Vagina (tissue), 2 donors: ENCODE measurements around the gene CORT.

Experiments
- POLR2A ChIP-seq, 2 donors: fragments of 450-650 bp; IDR thresholded peaks; one replicate each; pipeline ENCODE4 v1.6.1; 2017; ENCODE audit warnings: antibody characterized with exemption in 2 of 2, mild to moderate bottlenecking in 2 of 2, moderate library complexity in 2 of 2
- POLR2AphosphoS5 ChIP-seq, 2 donors: sonication (generic); formaldehyde crosslinking; IDR thresholded peaks; one replicate each; pipeline ENCODE4 v1.9.0; 2017; ENCODE audit warnings: antibody characterized with exemption in 2 of 2, mild to moderate bottlenecking in 2 of 2, low read depth in 1 of 2; ENCODE audit not compliant: insufficient read depth in 1 of 2
- TF ChIP-seq, protein P1 (sequence below), 3 experiments: fragments of 450-650 bp in 2 of 3; fragments of 200-600 bp in 1 of 3; sonication (generic) in 1 of 3; IDR thresholded peaks; one replicate each; pipeline ENCODE4 v1.5.1; 2017 to 2019; ENCODE audit warnings: antibody characterized with exemption in 3 of 3, mild to moderate bottlenecking in 2 of 3, moderate library complexity in 2 of 3

DNA sequence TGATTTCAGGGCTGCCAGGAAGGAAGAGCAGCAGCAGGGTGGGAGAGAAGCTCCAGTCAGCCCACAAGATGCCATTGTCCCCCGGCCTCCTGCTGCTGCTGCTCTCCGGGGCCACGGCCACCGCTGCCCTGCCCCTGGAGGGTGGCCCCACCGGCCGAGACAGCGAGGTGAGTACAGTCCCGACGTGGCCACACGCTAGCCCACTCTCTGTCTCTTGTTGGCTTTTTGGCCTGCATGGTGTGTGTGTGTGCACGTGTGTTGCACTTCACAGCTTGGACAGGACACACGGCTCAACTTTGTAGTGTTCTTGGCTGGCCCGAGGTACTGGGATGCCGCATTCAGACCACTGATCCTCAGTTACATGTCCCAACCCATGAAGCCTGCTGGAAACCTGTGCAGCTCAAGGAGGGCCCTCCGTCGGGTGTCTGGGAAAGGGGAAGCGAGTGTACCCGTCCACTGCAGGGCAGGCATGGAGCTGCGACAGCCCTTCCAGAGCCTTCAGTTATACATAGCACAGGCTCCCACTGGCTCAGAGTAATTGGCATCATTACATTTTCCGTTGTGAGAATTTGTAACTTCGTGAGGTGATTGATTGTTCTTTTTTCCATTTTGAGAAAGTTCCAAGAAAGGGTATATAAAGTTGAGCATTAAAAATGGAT, 454 bp downstream of the CORT start:
- TF ChIP-seq, protein P1, sequence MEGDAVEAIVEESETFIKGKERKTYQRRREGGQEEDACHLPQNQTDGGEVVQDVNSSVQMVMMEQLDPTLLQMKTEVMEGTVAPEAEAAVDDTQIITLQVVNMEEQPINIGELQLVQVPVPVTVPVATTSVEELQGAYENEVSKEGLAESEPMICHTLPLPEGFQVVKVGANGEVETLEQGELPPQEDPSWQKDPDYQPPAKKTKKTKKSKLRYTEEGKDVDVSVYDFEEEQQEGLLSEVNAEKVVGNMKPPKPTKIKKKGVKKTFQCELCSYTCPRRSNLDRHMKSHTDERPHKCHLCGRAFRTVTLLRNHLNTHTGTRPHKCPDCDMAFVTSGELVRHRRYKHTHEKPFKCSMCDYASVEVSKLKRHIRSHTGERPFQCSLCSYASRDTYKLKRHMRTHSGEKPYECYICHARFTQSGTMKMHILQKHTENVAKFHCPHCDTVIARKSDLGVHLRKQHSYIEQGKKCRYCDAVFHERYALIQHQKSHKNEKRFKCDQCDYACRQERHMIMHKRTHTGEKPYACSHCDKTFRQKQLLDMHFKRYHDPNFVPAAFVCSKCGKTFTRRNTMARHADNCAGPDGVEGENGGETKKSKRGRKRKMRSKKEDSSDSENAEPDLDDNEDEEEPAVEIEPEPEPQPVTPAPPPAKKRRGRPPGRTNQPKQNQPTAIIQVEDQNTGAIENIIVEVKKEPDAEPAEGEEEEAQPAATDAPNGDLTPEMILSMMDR (IDR thresholded peaks at IDR 0.05), result no peak
- TF ChIP-seq POLR2A (IDR thresholded peaks at IDR 0.05), result no peak
- no peak for TF ChIP-seq POLR2AphosphoS5 (IDR thresholded peaks at IDR 0.05; ENCODE audit: insufficient read depth in 1 of 2, low read depth in 1 of 2)
